ENCODE data around the gene ALDH4A1. TPM values are rescaled to one million over a fixed set of nuclear protein-coding genes. Genes with fewer than 3 reads are reported as not detected.

ALDH4A1 gene
- total RNA-seq, 1 experiment from 2014 or later = 18.4 TPM

GRCh38 chr1:18923756-18924211 lies 21.4 kb upstream of the ALDH4A1 start:
- Histone ChIP-seq H3K4me3 (ENCODE audit: low read depth, low read length, poor library complexity, severe bottlenecking) (no peak overlapping the region), H3K36me3 (ENCODE audit: insufficient read depth, low read length, poor library complexity, severe bottlenecking) (no peaks in the 10 kb centered on the region), H3K4me1 (ENCODE audit: insufficient read depth, low read length, poor library complexity, severe bottlenecking) (peaks cover 54% of the 10 kb centered on the region), H3K27me3 (replicated peaks; ENCODE audit: insufficient read depth, low read depth, low read length, poor library complexity) (no peaks in the 10 kb centered on the region), H3K27ac (ENCODE audit: low read depth, low read length, poor library complexity, severe bottlenecking) (peak overlapping the region; percentile 45), H3K9me3 (ENCODE audit: low read depth, low read length, poor library complexity, severe bottlenecking) (no peaks in the 10 kb centered on the region)
- BruUV-seq (replicated peaks) = no TSS peak
- ChIA-PET CTCF (interaction anchor here (0.8 kb wide), 1 partner anchor 11 kb away, joined by 3 read pairs; no protein-coding TSS in a partner anchor), POLR2A (ENCODE audit: low non-redundant PET) (interaction anchor here (0.8 kb wide), 1 partner anchor 186 kb away, joined by 3 read pairs; no protein-coding TSS in a partner anchor)
- no peak for DNase-seq (ENCODE audit: low spot score)
- intact Hi-C loops (cut with micrococcal nuclease; ENCODE audit: unreplicated experiment) = no loop called here
- TF ChIP-seq, protein P1, sequence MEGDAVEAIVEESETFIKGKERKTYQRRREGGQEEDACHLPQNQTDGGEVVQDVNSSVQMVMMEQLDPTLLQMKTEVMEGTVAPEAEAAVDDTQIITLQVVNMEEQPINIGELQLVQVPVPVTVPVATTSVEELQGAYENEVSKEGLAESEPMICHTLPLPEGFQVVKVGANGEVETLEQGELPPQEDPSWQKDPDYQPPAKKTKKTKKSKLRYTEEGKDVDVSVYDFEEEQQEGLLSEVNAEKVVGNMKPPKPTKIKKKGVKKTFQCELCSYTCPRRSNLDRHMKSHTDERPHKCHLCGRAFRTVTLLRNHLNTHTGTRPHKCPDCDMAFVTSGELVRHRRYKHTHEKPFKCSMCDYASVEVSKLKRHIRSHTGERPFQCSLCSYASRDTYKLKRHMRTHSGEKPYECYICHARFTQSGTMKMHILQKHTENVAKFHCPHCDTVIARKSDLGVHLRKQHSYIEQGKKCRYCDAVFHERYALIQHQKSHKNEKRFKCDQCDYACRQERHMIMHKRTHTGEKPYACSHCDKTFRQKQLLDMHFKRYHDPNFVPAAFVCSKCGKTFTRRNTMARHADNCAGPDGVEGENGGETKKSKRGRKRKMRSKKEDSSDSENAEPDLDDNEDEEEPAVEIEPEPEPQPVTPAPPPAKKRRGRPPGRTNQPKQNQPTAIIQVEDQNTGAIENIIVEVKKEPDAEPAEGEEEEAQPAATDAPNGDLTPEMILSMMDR (conservative IDR thresholded peaks at IDR 0.05; ENCODE audit: low read depth, low read length) = no peak
- no peak for TF ChIP-seq EZH2 (IDR thresholded peaks at IDR 0.05; ENCODE audit: borderline replicate concordance, low read depth, low read length, poor library complexity, severe bottlenecking)

GRCh38 chr1:18922848-18923755 lies 20.7 kb upstream of the ALDH4A1 start:
- Histone ChIP-seq H3K4me3 (ENCODE audit: low read depth, low read length, poor library complexity, severe bottlenecking) (no peak overlapping the region), H3K27ac (ENCODE audit: low read depth, low read length, poor library complexity, severe bottlenecking) (peak overlapping the region; percentile 51), H3K9me3 (ENCODE audit: low read depth, low read length, poor library complexity, severe bottlenecking) (no peaks in the 10 kb centered on the region), H3K4me1 (ENCODE audit: insufficient read depth, low read length, poor library complexity, severe bottlenecking) (peaks cover 49% of the 10 kb centered on the region), H3K27me3 (replicated peaks; ENCODE audit: insufficient read depth, low read depth, low read length, poor library complexity) (no peaks in the 10 kb centered on the region), H3K36me3 (ENCODE audit: insufficient read depth, low read length, poor library complexity, severe bottlenecking) (no peaks in the 10 kb centered on the region)
- no TSS peak for BruUV-seq (replicated peaks)
- intact Hi-C loops (cut with micrococcal nuclease; ENCODE audit: unreplicated experiment) = no loop called here
- CTCF ChIA-PET = interaction anchor here (0.8 kb wide), 1 partner anchor 10 kb away, joined by 3 read pairs; no protein-coding TSS in a partner anchor
- no peak for DNase-seq (ENCODE audit: low spot score)
- POLR2A ChIA-PET (ENCODE audit: low non-redundant PET) = no interaction called here
- TF ChIP-seq, protein P1 (conservative IDR thresholded peaks at IDR 0.05; ENCODE audit: low read depth, low read length) = no peak
- no peak for TF ChIP-seq EZH2 (IDR thresholded peaks at IDR 0.05; ENCODE audit: borderline replicate concordance, low read depth, low read length, poor library complexity, severe bottlenecking)

- Histone ChIP-seq H3K36me3 (ENCODE audit: insufficient read depth, low read length, poor library complexity, severe bottlenecking) (no peaks in the 10 kb centered on the region), H3K27ac (ENCODE audit: low read depth, low read length, poor library complexity, severe bottlenecking) (peak overlapping the region; percentile 51), H3K4me3 (ENCODE audit: low read depth, low read length, poor library complexity, severe bottlenecking) (no peak overlapping the region), H3K27me3 (replicated peaks; ENCODE audit: insufficient read depth, low read depth, low read length, poor library complexity) (no peaks in the 10 kb centered on the region), H3K4me1 (ENCODE audit: insufficient read depth, low read length, poor library complexity, severe bottlenecking) (peaks cover 42% of the 10 kb centered on the region), H3K9me3 (ENCODE audit: low read depth, low read length, poor library complexity, severe bottlenecking) (no peaks in the 10 kb centered on the region)
- ChIA-PET POLR2A (ENCODE audit: low non-redundant PET) (no interaction called here), CTCF (interaction anchor here (0.9 kb wide), 1 partner anchor 9 kb away, joined by 5 read pairs; no protein-coding TSS in a partner anchor)
- peak; percentile 62 for DNase-seq (ENCODE audit: low spot score)
- BruUV-seq (replicated peaks) = no TSS peak
- TF ChIP-seq EZH2 (IDR thresholded peaks at IDR 0.05; ENCODE audit: borderline replicate concordance, low read depth, low read length, poor library complexity, severe bottlenecking) = no peak
- TF ChIP-seq, protein P1 (conservative IDR thresholded peaks at IDR 0.05; ENCODE audit: low read depth, low read length) = no peak
- intact Hi-C loops (cut with micrococcal nuclease; ENCODE audit: unreplicated experiment) = no loop called here
These were observed 20.0 kb upstream of the ALDH4A1 start for GRCh38 chr1:18922319-18922726.
